GM10266 (cell line): ENCODE data around the gene NNT.

Experiments
- DNase-seq: peaks from one replicate; pipeline ENCODE4 v3.0.0; 2012; ENCODE audit errors: extremely low spot score
- TF ChIP-seq, protein P1 (sequence below): IDR thresholded peaks from 2 replicates; pipeline ENCODE4 v1.5.1; 2012; ENCODE audit warnings: mild to moderate bottlenecking, low read depth; ENCODE audit not compliant: control insufficient read depth, insufficient read depth; ENCODE audit errors: missing control alignments

Gene NNT

DNA sequence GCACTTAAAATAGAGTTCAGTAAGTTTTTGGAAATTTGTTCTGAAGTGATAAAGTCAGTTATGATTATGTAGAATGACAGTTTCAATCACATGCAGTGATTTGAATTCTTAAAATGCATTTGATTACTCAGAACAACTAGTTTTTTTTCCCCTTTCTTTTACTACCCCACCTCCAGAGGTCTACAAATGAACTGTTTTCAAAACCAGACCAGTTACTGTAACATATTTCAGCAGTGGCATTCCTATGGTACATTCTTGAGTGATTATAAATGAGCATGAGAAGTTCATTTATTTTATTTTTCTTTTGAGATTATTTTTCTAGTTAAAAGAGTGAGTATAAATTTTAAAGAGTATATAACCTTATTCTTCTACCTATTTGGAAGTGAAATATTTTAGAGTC, 71.6 kb downstream of the NNT start:
- DNase-seq: no peak
- TF ChIP-seq, protein P1, sequence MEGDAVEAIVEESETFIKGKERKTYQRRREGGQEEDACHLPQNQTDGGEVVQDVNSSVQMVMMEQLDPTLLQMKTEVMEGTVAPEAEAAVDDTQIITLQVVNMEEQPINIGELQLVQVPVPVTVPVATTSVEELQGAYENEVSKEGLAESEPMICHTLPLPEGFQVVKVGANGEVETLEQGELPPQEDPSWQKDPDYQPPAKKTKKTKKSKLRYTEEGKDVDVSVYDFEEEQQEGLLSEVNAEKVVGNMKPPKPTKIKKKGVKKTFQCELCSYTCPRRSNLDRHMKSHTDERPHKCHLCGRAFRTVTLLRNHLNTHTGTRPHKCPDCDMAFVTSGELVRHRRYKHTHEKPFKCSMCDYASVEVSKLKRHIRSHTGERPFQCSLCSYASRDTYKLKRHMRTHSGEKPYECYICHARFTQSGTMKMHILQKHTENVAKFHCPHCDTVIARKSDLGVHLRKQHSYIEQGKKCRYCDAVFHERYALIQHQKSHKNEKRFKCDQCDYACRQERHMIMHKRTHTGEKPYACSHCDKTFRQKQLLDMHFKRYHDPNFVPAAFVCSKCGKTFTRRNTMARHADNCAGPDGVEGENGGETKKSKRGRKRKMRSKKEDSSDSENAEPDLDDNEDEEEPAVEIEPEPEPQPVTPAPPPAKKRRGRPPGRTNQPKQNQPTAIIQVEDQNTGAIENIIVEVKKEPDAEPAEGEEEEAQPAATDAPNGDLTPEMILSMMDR: no peak

DNA sequence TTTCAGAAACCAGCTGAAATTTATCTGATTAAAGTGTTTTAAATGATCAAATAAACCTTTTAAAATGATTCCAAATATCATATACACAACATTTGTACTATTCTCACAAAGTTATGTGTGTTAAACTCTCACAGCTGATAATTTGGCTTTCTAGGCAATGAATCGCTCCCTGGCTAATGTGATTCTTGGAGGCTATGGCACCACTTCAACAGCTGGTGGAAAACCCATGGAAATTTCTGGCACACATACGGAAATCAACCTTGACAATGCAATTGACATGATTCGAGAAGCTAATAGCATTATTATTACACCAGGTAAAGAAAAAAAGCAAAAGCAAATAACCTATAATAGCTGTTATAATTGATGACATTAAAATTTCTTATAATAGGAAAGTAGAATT, 72.4 kb downstream of the NNT start:
- TF ChIP-seq, protein P1: no peak
- no peak for DNase-seq

DNA sequence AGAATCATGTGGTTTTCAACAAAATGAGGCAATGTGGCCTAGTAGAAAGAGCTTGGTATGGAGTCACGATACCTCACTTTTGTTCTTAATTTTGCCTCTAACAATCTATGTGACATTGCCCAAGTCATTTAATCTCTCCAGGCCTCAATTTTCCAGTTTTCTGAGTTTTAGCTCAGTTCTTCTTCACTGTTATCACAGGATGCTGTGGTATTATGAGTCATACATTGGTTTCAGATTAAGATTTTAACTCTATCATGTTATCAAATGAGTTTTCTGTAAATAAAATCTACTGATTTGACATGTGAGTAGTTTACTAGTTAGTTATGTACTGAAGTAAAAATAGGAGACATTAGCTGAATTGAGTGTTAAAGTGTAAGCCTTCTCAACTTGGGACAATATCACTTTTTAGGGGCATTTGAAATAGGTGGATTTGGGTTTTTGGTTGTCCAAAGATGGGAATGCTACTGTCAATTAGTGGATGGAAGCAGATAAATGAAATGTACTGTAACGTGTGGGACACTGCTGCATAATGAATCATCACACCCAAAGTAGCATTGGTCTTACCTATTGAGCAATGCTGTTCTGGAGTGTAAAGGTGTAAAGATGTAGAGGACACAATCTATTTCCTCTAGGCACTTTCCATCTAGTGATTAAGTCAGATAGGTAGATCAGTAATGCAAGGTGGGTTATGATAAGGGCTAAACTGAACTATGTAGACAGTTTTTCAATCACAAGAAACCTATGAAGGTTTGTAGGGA, 73.3 kb downstream of the NNT start:
- DNase-seq: no peak
- TF ChIP-seq, protein P1: no peak

DNA sequence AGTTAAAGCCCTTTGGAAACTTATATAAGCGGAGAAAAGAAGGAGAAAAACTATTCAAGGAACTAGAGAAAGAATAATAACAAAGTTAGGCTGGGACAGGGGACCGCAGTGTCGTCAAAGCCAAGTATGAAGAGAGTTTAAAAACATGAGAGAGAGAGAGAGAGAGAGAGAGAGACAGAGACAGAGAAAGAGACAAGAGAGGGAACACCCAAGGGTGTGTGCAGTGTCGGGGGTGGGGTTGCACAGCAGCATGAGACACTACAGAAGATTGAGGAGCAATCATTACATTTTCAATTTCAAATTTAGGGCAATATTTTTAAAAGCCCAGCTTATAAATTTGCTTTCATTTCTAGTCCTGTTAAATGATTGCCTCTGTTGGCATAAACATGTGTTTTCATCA, 74.3 kb downstream of the NNT start:
- TF ChIP-seq, protein P1: no peak
- no peak for DNase-seq

DNA sequence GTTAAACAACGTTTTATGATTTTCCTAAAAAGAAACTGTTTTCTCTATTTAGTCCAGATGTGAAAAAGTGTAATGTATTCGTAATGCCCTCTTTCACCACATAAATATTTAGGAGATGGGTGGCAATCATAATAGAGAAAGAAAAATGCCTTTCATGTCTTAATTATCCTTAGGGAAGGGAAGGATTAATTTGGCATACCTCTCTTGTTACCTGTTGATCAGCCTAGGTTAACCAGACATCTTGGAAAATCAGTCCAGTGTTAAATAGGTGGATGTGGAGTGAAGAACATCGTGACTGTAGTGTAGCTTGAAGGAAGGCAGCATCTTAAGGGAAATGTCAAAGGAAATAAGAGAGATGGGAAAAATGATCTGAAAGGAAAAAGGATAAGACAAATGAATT, 76.2 kb downstream of the NNT start:
- DNase-seq: no peak
- TF ChIP-seq, protein P1: no peak

DNA sequence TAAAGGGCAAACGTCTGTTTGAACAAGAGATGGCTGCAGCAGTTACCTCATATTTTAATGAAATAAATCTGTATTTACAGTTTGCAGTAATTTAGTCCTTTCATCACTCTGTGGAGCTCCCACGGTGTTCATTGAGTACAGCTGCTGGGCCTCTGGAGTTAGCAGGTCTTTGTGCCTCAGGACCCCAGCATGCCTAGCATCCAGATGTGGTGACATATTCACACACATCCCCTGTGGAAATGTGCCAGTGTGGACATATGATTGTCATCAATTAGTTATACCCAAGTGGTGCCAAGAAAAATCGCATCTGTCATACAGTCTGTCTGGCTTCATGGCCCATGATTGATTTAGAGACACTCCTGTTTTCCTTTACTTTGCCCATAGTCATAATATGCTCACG, 77.3 kb downstream of the NNT start:
- TF ChIP-seq, protein P1: no peak
- DNase-seq: no peak

DNA sequence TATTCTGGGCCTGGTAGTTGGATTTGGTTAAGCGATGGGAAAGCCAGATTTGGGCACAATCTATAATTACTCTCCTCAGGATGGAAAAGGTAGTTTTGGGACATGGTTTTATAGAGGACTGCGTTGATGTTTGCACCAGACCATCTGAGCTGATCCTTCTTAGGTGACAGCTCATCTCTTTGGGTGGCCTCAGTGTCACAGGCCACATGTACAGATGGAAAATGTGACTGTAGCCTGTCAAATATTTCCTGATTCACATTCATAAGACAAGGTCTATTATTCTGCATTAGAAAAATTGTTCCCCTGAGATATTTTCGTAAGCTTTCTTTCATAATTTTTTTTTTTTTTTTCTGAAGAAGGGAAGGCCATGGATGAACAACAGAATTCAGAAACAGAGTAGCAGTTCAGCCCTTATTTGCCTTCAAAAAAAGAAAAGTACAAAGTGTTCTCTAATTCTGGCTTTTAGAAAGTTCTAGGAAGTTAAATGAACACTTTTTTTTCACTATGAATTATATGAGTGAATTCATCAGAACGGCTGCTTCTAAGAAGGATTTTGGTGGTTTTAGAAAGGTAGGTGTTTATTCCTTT, 81.0 kb downstream of the NNT start:
- no peak for DNase-seq
- TF ChIP-seq, protein P1: no peak
